WTC11 (cell line): ENCODE data around the gene CCDC34. TPM values are rescaled to one million over a fixed set of nuclear protein-coding genes. Genes with fewer than 3 reads are reported as not detected.

Experiments
- ATAC-seq: fragments of 200-7000 bp; cut with Tn5 transposase; 2 replicates; pipeline ENCODE4 v1.10.0; 2021; ENCODE audit warnings: mild to moderate bottlenecking, moderate library complexity
- CTCF ChIA-PET: fragments of 300-600 bp; sonication (Branson Sonifier 250); formaldehyde crosslinking; loops from one replicate; lab custom pipeline; 2021; ENCODE audit warnings: antibody characterized with exemption; lab: Charles Lee
- POLR2A ChIA-PET: fragments of 350-600 bp; sonication (Branson Sonifier 250); formaldehyde crosslinking; loops from one replicate; lab custom pipeline; 2021; ENCODE audit warnings: antibody characterized with exemption; lab: Charles Lee
- DNase-seq: peaks from one replicate; pipeline ENCODE4 v3.0.0; 2021; ENCODE audit warnings: low spot score
- H3K27ac Mint-ChIP-seq: 2 replicates; pipeline ENCODE4 v1.8.0; 2021; ENCODE audit warnings: mixed read lengths
- H3K27me3 Mint-ChIP-seq: 2 replicates; pipeline ENCODE4 v1.8.0; 2021; ENCODE audit warnings: low read depth, mild to moderate bottlenecking, moderate library complexity, mixed read lengths
- H3K36me3 Mint-ChIP-seq: 2 replicates; pipeline ENCODE4 v1.8.0; 2021; ENCODE audit warnings: mixed read lengths
- H3K4me1 Mint-ChIP-seq: 2 replicates; pipeline ENCODE4 v1.8.0; 2022; ENCODE audit warnings: mixed read lengths
- H3K4me3 Mint-ChIP-seq: 2 replicates; pipeline ENCODE4 v1.8.0; 2021; ENCODE audit warnings: mild to moderate bottlenecking, moderate library complexity, mixed read lengths
- H3K9me3 Mint-ChIP-seq: 2 replicates; pipeline ENCODE4 v1.8.0; 2021; ENCODE audit warnings: mixed read lengths
- AR ChIP-seq: fragments of 250-450 bp; sonication (Bioruptor Pico); IDR thresholded peaks from 2 replicates; pipeline ENCODE4 v1.9.0; 2021; ENCODE audit warnings: mild to moderate bottlenecking
- ERG ChIP-seq: fragments of 250-450 bp; sonication (Bioruptor Pico); IDR thresholded peaks from 2 replicates; pipeline ENCODE4 v1.8.0; 2021; ENCODE audit warnings: mild to moderate bottlenecking
- FOXK1 ChIP-seq: sonication (generic); formaldehyde crosslinking; IDR thresholded peaks from 2 replicates; pipeline ENCODE4 v1.8.0; 2022; ENCODE audit warnings: mild to moderate bottlenecking, moderate library complexity, missing genetic modification reagents
- FOXP1 ChIP-seq: sonication (generic); formaldehyde crosslinking; IDR thresholded peaks from 2 replicates; pipeline ENCODE4 v1.8.0; 2022; ENCODE audit warnings: missing genetic modification reagents, mild to moderate bottlenecking, moderate library complexity, borderline replicate concordance
- FOXP4 ChIP-seq: sonication (generic); formaldehyde crosslinking; IDR thresholded peaks from 2 replicates; pipeline ENCODE4 v1.8.0; 2022; ENCODE audit warnings: mild to moderate bottlenecking, missing genetic modification reagents
- GTF2I ChIP-seq: fragments of 250-450 bp; sonication (Bioruptor Pico); conservative IDR thresholded peaks from 2 replicates; pipeline ENCODE4 v1.4.0; 2021; ENCODE audit warnings: mild to moderate bottlenecking
- IRF2 ChIP-seq: sonication (generic); formaldehyde crosslinking; IDR thresholded peaks from 2 replicates; pipeline ENCODE4 v1.8.0; 2022; ENCODE audit warnings: low read depth, missing genetic modification reagents, borderline replicate concordance
- MAX ChIP-seq: sonication (generic); formaldehyde crosslinking; IDR thresholded peaks from 2 replicates; pipeline ENCODE4 v1.8.0; 2022; ENCODE audit warnings: mild to moderate bottlenecking, missing genetic modification reagents
- MXD4 ChIP-seq: fragments of 250-450 bp; sonication (Bioruptor Pico); IDR thresholded peaks from 2 replicates; pipeline ENCODE4 v1.8.0; 2021; ENCODE audit warnings: mild to moderate bottlenecking, moderate library complexity, borderline replicate concordance
- NFE2L1 ChIP-seq: sonication (generic); formaldehyde crosslinking; IDR thresholded peaks from 2 replicates; pipeline ENCODE4 v1.8.1; 2023; ENCODE audit warnings: missing genetic modification reagents
- OVOL2 ChIP-seq: fragments of 250-450 bp; sonication (Bioruptor Pico); IDR thresholded peaks from 2 replicates; pipeline ENCODE4 v1.9.0; 2021; ENCODE audit warnings: mild to moderate bottlenecking, borderline replicate concordance
- SP1 ChIP-seq: sonication (generic); formaldehyde crosslinking; conservative IDR thresholded peaks from 2 replicates; pipeline ENCODE4 v1.8.1; 2022; ENCODE audit warnings: missing genetic modification reagents
- STAT6 ChIP-seq: sonication (generic); formaldehyde crosslinking; conservative IDR thresholded peaks from 2 replicates; pipeline ENCODE4 v1.8.1; 2023; ENCODE audit warnings: mild to moderate bottlenecking, low read depth, missing genetic modification reagents, moderate library complexity
- USF1 ChIP-seq: sonication (generic); formaldehyde crosslinking; IDR thresholded peaks from 2 replicates; pipeline ENCODE4 v1.8.0; 2022; ENCODE audit warnings: mild to moderate bottlenecking, missing genetic modification reagents
- USF2 ChIP-seq: sonication (generic); formaldehyde crosslinking; IDR thresholded peaks from 2 replicates; pipeline ENCODE4 v1.8.1; 2023; ENCODE audit warnings: mild to moderate bottlenecking, missing genetic modification reagents, moderate library complexity
- ZNF317 ChIP-seq: sonication (generic); formaldehyde crosslinking; IDR thresholded peaks from 2 replicates; pipeline ENCODE4 v1.8.1; 2023; ENCODE audit warnings: low read depth, mild to moderate bottlenecking, moderate library complexity, missing genetic modification reagents, borderline replicate concordance
- ZNF512 ChIP-seq: sonication (generic); formaldehyde crosslinking; IDR thresholded peaks from 2 replicates; pipeline ENCODE4 v1.8.1; 2022; ENCODE audit warnings: missing genetic modification reagents, borderline replicate concordance
- ZNF671 ChIP-seq: fragments of 250-450 bp; sonication (Bioruptor Pico); IDR thresholded peaks from 2 replicates; pipeline ENCODE4 v1.8.0; 2021; ENCODE audit warnings: mild to moderate bottlenecking
- total RNA-seq: library from RNA; stranded (reverse); gene quantifications from 3 replicates; pipeline ENCODE4 v1.2.3, GENCODE V29; 2021

CCDC34 gene
- total RNA-seq, 1 experiment from 2014 or later: 23.7 TPM

GRCh38 chr11:27363576-27364117 lies 632 bp upstream of the CCDC34 start:
- no peak for DNase-seq
- Mint-ChIP-seq H3K9me3 (no peaks in the 10 kb centered on the region), H3K4me1 (peaks cover 28% of the 10 kb centered on the region)
- TF ChIP-seq ZNF671 (CRISPR knock-in tag) (no peak), AR (CRISPR knock-in tag) (no peak), IRF2 (no peak), OVOL2 (CRISPR knock-in tag) (no peak), MAX (CRISPR knock-in tag) (no peak), ZNF512 (CRISPR knock-in tag) (no peak), NFE2L1 (CRISPR knock-in tag) (no peak), FOXP4 (CRISPR knock-in tag) (no peak), FOXP1 (CRISPR knock-in tag) (no peak), STAT6 (CRISPR knock-in tag) (no peak), MXD4 (CRISPR knock-in tag) (no peak), ERG (no peak), GTF2I (CRISPR knock-in tag) (no peak), ZNF317 (CRISPR knock-in tag) (no peak), USF1 (no peak), USF2 (no peak), FOXK1 (CRISPR knock-in tag) (no peak), SP1 (CRISPR knock-in tag) (no peak)
- TF ChIP-seq, all 79 proteins: peak for 0
- no peaks in the 10 kb centered on the region for H3K27me3 Mint-ChIP-seq
- POLR2A ChIA-PET: interaction anchor here (0.8 to 1.4 kb wide), 2 partner anchors 49 to 80 kb away, joined by 3 to 5 read pairs; no protein-coding TSS in a partner anchor
- peaks cover 4% of the 10 kb centered on the region for H3K36me3 Mint-ChIP-seq
- CTCF ChIA-PET: interaction anchor here (1.0 to 1.4 kb wide), 2 partner anchors 122 to 180 kb away, joined by 3 to 4 read pairs; no protein-coding TSS in a partner anchor
- ATAC-seq: peak; percentile 9
- peak overlapping the region; percentile 11 for H3K27ac Mint-ChIP-seq
- H3K4me3 Mint-ChIP-seq: peak overlapping the region; percentile 83
